Natural killer cell treated with Interleukin-12 subunit alpha and Interleukin-12 subunit beta and Interleukin-15 and Interleukin-18, amount 100 ng/mL, for 72 hours (primary cell): ENCODE results near the gene TPGS1. TPM values are rescaled to one million over a fixed set of nuclear protein-coding genes. Genes with fewer than 3 reads are reported as not detected.

Experiments
- ATAC-seq, 2 donors: fragments of 150-1000 bp; cut with Tn5 transposase in 1 of 2; sonication (Bioruptor Pico), chemical (Tn5 transposase) in 1 of 2; 2 replicates each; pipeline ENCODE4 v1.10.0; 2021
- DNase-seq: peaks from one replicate; pipeline ENCODE4 v3.0.0; 2022; ENCODE audit warnings: low spot score
- H3K27ac Mint-ChIP-seq, 2 donors: 1 replicate in 1 of 2; 2 replicates in 1 of 2; pipeline ENCODE4 v1.8.0; 2022; ENCODE audit warnings: mixed read lengths in 2 of 2, mild to moderate bottlenecking in 1 of 2, moderate library complexity in 1 of 2
- H3K27me3 Mint-ChIP-seq, 2 donors: 1 replicate in 1 of 2; 2 replicates in 1 of 2; pipeline ENCODE4 v1.8.0; 2022; ENCODE audit warnings: mixed read lengths in 2 of 2
- H3K36me3 Mint-ChIP-seq: one replicate; pipeline ENCODE4 v1.8.0; 2022; ENCODE audit warnings: mixed read lengths
- H3K4me1 Mint-ChIP-seq, 2 donors: 1 replicate in 1 of 2; 2 replicates in 1 of 2; pipeline ENCODE4 v1.8.0; 2022; ENCODE audit warnings: low read depth in 2 of 2, mixed read lengths in 2 of 2, mild to moderate bottlenecking in 1 of 2
- H3K4me3 Mint-ChIP-seq: one replicate; pipeline ENCODE4 v1.8.0; 2022; ENCODE audit warnings: mixed read lengths
- H3K9me3 Mint-ChIP-seq: 2 replicates; pipeline ENCODE4 v1.8.0; 2022; ENCODE audit warnings: mixed read lengths
- total RNA-seq, 2 donors: library from RNA; stranded (reverse); gene quantifications; one replicate each; pipeline ENCODE4 v1.2.3, GENCODE V29; 2022

Gene TPGS1
- total RNA-seq, 2 donors from 2014 or later, result 16.3 to 17.7 TPM

GRCh38 chr19:530134-531008 lies 23.1 kb downstream of the TPGS1 start:
- Mint-ChIP-seq H3K4me3 (peak overlapping the region; percentile 78), H3K36me3 (no peaks in the 10 kb centered on the region), H3K4me1 (peaks cover 9 to 12% of the 10 kb centered on the region in 2 donors), H3K9me3 (no peaks in the 10 kb centered on the region), H3K27me3 (no peaks in the 10 kb centered on the region), H3K27ac (peak overlapping the region in 1 of 2 donors; percentile 39)
- DNase-seq, result peak; percentile 54
- no peak for ATAC-seq

GRCh38 chr19:531009-531752 lies 23.9 kb downstream of the TPGS1 start:
- Mint-ChIP-seq H3K9me3 (no peaks in the 10 kb centered on the region), H3K4me1 (peaks cover 9 to 12% of the 10 kb centered on the region in 2 donors), H3K27me3 (no peaks in the 10 kb centered on the region), H3K36me3 (no peaks in the 10 kb centered on the region), H3K27ac (peak overlapping the region in 1 of 2 donors; percentile 39), H3K4me3 (peak overlapping the region; percentile 78)
- DNase-seq (peak; percentile 91), ATAC-seq (peak; percentile 89 to 90)

DNA sequence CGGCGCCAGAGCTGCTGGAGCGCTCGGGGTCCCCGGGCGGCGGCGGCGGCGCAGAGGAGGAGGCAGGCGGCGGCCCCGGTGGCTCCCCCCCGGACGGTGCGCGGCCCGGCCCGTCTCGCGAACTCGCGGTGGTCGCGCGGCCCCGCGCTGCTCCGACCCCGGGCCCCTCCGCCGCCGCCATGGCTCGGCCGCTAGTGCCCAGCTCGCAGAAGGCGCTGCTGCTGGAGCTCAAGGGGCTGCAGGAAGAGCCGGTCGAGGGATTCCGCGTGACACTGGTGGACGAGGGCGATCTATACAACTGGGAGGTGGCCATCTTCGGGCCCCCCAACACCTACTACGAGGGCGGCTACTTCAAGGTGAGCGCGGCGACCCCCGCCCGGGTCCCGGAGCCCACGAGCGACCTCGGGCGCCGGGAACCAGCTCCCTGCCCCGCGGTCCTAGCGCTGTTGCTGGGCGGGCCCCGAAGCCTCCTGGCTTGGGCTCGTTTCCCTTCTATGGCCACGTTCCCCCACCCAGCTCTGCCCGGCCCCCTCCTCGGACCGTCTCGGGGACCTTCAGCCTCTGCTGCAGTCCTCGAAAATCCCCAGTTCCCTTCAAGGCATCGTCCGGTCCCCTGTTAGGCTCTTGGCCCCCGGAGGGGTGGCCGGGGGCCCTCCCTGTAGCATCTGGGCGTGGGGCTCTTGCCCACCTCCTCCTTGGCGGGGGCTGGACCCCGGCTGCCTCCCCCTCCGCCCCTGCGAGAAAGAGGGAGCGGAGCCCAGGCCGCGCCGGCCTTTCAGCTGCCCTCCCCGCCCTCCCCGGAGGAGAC lies 24.7 kb downstream of the TPGS1 start, which contains the start of gene CDC34:
Gene CDC34, plus strand, starts transcription at position 8 of the 808 bp plus-strand sequence. Its CDS starts 172 bp downstream, at position 180.
- peak within 1 kb of the TSS; percentile 39 to 83 for H3K27ac Mint-ChIP-seq
- no peaks in the 10 kb centered on the region for H3K36me3 Mint-ChIP-seq
- peak within 1 kb of the TSS; percentile 85 for H3K4me3 Mint-ChIP-seq
- peaks cover 9 to 12% of the 10 kb centered on the region in 2 donors for H3K4me1 Mint-ChIP-seq
- no peak for DNase-seq
- ATAC-seq, result no peak
- no peaks in the 10 kb centered on the region for H3K27me3 Mint-ChIP-seq
- no peaks in the 10 kb centered on the region for H3K9me3 Mint-ChIP-seq

GRCh38 chr19:532561-533363 lies 25.5 kb downstream of the TPGS1 start:
- Mint-ChIP-seq H3K4me1 (peaks cover 9 to 12% of the 10 kb centered on the region in 2 donors), H3K4me3 (peak overlapping the region; percentile 85), H3K9me3 (no peaks in the 10 kb centered on the region), H3K27me3 (no peaks in the 10 kb centered on the region), H3K27ac (peak overlapping the region; percentile 34 to 83), H3K36me3 (no peaks in the 10 kb centered on the region)
- peak in 1 of 2 donors; percentile 38 for ATAC-seq
- DNase-seq, result no peak

DNA sequence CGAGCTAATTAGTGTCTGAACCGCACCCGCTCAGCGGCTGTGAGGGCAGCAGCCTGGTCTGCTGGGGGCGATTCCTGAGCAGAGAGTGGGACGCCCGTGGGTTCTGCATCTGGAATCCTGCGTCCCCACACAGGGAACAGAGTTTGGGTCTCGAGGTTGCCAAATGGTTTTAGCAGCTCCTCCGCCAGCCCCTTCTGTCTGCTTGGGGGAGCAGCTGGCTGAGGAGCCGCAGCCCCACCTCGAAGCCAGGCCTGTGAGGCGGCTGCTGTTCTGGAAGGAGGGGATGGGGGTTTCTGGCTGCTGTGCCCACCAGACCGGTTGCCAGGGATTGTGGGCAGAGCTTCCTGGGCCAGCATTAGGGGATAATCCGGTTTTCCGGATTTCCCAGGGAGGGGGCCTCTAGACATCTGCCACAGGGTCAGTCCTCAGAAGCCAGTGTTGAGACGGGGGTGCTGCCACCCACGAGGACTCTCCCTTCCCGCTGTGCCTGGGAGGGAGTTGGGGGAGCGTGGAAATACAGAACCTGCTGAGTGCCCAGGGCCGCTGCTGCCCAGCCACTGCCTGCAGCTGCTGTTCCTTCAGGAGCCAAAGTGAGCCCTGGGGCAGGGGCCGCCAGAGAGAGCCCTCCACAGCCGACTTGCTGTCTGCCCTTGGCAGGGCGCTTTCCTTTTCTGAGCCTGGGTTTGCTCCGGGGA lies 26.2 kb downstream of the TPGS1 start:
- Mint-ChIP-seq H3K36me3 (no peaks in the 10 kb centered on the region), H3K27me3 (no peaks in the 10 kb centered on the region), H3K4me1 (peaks cover 9 to 16% of the 10 kb centered on the region in 2 donors), H3K4me3 (peak overlapping the region; percentile 85), H3K27ac (peak overlapping the region; percentile 34 to 83), H3K9me3 (no peaks in the 10 kb centered on the region)
- ATAC-seq (no peak), DNase-seq (no peak)

GRCh38 chr19:534088-534487 lies 26.8 kb downstream of the TPGS1 start:
- Mint-ChIP-seq H3K9me3 (no peaks in the 10 kb centered on the region), H3K27me3 (no peaks in the 10 kb centered on the region), H3K4me3 (peak overlapping the region; percentile 85), H3K36me3 (no peaks in the 10 kb centered on the region), H3K27ac (no peak overlapping the region), H3K4me1 (peaks cover 9 to 17% of the 10 kb centered on the region in 2 donors)
- DNase-seq (no peak), ATAC-seq (no peak)

DNA sequence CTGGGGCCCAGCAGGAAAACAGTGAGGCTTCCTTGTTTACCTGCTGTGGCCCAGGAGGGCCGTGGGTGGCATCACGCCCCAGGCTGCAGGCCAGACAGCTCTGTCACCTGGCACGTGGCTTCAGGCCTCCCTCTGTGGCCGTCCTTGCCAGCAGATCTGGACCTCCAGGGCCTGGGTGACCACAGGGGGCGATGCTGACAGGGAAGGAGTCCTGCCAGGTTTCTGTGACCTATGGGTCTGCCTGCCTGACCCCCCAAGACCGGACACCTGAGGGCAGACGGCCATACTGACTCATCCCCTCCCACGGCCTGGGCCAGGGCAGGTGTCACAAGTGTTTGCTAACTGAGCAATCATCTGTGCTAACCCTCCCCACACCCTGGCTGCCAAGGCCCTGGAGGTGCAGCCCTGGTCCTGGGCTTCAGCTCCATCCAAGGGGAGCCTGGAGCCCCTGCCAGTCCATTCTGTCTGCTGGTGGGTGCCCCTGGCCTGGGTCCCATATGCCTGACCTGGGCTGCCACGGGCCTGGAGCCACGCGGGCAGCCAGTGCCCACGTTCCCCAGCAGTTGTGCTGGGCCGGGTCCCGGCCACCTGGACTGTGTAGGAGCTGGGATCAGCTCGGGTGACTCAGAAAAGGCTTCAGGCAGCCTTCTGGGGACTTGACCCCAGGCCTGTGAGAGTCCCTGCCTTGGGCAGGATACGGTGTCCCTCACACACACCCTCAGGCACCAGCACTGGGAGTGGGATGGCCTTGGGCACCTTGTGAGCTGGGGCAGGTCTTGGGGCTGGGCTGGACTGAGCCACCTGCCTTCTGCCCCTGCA lies 27.9 kb downstream of the TPGS1 start:
- peaks cover 9 to 14% of the 10 kb centered on the region in 2 donors for H3K4me1 Mint-ChIP-seq
- no peaks in the 10 kb centered on the region for H3K36me3 Mint-ChIP-seq
- H3K4me3 Mint-ChIP-seq, result peak overlapping the region; percentile 38
- H3K9me3 Mint-ChIP-seq, result no peaks in the 10 kb centered on the region
- ATAC-seq, result no peak
- H3K27me3 Mint-ChIP-seq, result no peaks in the 10 kb centered on the region
- no peak for DNase-seq
- no peak overlapping the region for H3K27ac Mint-ChIP-seq

DNA sequence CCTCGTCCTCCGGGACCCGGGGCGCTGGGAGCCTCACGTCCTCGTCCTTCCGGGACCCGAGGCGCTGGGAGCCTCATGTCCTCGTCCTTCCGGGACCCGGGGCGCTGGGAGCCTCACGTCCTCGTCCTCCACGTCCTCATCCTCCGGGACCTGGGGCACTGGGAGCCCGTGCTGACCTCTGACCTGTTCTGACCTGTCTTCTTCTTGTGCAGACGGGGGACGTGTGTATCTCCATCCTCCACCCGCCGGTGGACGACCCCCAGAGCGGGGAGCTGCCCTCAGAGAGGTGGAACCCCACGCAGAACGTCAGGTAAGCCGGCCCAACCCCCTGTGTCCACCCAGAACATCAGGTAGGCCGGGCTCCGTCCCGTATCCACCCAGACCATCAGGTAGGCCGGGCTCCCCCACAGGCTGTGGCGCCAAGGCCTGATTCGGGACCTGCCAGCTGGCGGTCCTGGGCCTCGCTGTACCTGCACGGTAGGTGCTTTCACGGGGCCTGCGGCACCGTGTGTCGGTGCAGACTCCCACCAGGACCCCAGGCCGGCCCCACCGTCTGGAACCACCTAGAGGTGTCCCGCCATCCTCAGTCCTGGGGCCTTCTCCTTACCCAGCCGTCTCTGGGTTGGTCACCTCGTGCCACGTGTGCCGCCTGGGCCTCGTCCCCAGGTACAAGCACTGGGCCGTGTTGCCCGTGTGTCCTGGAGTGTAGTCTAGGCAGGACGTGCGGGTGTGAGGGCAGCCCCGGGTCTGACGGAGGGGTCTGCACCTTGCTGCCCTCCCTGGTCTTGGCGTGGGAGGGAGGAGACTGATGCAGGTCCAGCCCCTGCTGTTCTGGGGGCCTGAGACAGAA lies 29.0 kb downstream of the TPGS1 start:
- Mint-ChIP-seq H3K27me3 (no peaks in the 10 kb centered on the region), H3K9me3 (no peaks in the 10 kb centered on the region)

DNA sequence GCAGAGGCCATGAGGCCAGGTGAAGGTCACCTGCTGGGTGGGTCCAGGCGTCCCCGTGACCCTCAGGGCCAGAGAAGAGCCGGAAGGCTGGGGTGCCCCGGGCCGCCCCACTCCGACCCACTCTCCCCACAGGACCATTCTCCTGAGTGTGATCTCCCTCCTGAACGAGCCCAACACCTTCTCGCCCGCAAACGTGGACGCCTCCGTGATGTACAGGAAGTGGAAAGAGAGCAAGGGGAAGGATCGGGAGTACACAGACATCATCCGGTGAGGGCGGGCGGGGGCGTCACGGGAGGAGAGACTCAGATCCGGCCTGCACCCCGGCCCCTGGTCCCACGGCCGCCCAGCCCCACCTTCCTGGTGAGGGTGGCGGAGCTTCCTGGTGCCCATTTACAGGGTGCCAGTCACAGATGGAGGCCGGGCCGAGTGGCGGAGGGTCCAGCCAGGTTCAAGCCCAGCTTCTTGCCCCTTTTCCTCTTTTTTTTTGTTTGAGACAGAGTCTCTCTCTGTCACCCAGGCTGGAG lies 29.6 kb downstream of the TPGS1 start:
- H3K4me3 Mint-ChIP-seq, result no peak overlapping the region
- H3K36me3 Mint-ChIP-seq, result no peaks in the 10 kb centered on the region
- ATAC-seq, result no peak
- no peak overlapping the region for H3K27ac Mint-ChIP-seq
- H3K4me1 Mint-ChIP-seq, result peaks cover 9 to 14% of the 10 kb centered on the region in 2 donors
- no peaks in the 10 kb centered on the region for H3K27me3 Mint-ChIP-seq
- H3K9me3 Mint-ChIP-seq, result no peaks in the 10 kb centered on the region
- DNase-seq, result no peak

More for the DNA sequence above, 29.0 kb downstream of the TPGS1 start:
- no peak for DNase-seq
- Mint-ChIP-seq H3K4me3 (no peak overlapping the region), H3K36me3 (no peaks in the 10 kb centered on the region), H3K27ac (no peak overlapping the region), H3K4me1 (peaks cover 9 to 14% of the 10 kb centered on the region in 2 donors)
- no peak for ATAC-seq

- Mint-ChIP-seq H3K27me3 (no peaks in the 10 kb centered on the region), H3K4me3 (no peak overlapping the region), H3K9me3 (no peaks in the 10 kb centered on the region), H3K4me1 (peaks cover 9 to 13% of the 10 kb centered on the region in 2 donors), H3K27ac (no peak overlapping the region), H3K36me3 (no peaks in the 10 kb centered on the region)
- no peak for ATAC-seq
- no peak for DNase-seq
Measured at GRCh38 chr19:538641-539428, 31.5 kb downstream of the TPGS1 start.
